NB4 (cell line): ENCODE measurements around the gene TRAPPC3.

Experiments
- DNase-seq: peaks from one replicate; pipeline ENCODE4 v3.0.0; 2010; ENCODE audit warnings: low read depth
- H3K4me3 ChIP-seq: one replicate; pipeline ENCODE4 v1.5.1; 2011; ENCODE audit warnings: mild to moderate bottlenecking, low read depth, low read length, moderate library complexity
- CTCF ChIP-seq: IDR thresholded peaks from one replicate; pipeline ENCODE4 v1.5.1; 2012; ENCODE audit warnings: low read depth, low read length
- MAX ChIP-seq: IDR thresholded peaks from 2 replicates; pipeline ENCODE4 v1.6.1; 2011; ENCODE audit warnings: low read depth, low read length
- MYC ChIP-seq: IDR thresholded peaks from 2 replicates; pipeline ENCODE4 v1.6.1; 2011; ENCODE audit warnings: low read depth, low read length
- POLR2A ChIP-seq: IDR thresholded peaks from 2 replicates; pipeline ENCODE4 v1.6.1; 2011; ENCODE audit warnings: mild to moderate bottlenecking; ENCODE audit not compliant: insufficient read length; ENCODE audit errors: extremely low read depth

The TRAPPC3 gene

GRCh38 chr1:36092166-36092797 lies 57.0 kb downstream of the TRAPPC3 start:
- DNase-seq, result no peak
- TF ChIP-seq MYC (no peak), CTCF (no peak), MAX (no peak), POLR2A (no peak)
- H3K4me3 ChIP-seq, result no peak overlapping the region

GRCh38 chr1:36091698-36092097 lies 57.6 kb downstream of the TRAPPC3 start:
- TF ChIP-seq MAX (no peak), CTCF (no peak), POLR2A (no peak), MYC (no peak)
- H3K4me3 ChIP-seq, result no peak overlapping the region
- no peak for DNase-seq

- H3K4me3 ChIP-seq, result no peak overlapping the region
- DNase-seq, result no peak
- TF ChIP-seq MAX (no peak), POLR2A (no peak), CTCF (no peak), MYC (no peak)
Observed at GRCh38 chr1:36091141-36091540, 58.1 kb downstream of the TRAPPC3 start.

GRCh38 chr1:36089393-36090121 lies 59.7 kb downstream of the TRAPPC3 start:
- peak; percentile 26 for DNase-seq
- H3K4me3 ChIP-seq, result peak overlapping the region; percentile 85
- no peak for TF ChIP-seq CTCF
- no peak for TF ChIP-seq MYC
- no peak for TF ChIP-seq MAX
- TF ChIP-seq POLR2A, result no peak

- TF ChIP-seq POLR2A (peak; percentile 82), CTCF (peak; percentile 77), MYC (peak; percentile 81), MAX (peak; percentile 80)
- peak within 1 kb of the TSS; percentile 85 for H3K4me3 ChIP-seq
- peak; percentile 92 for DNase-seq
Observed at GRCh38 chr1:36088577-36089392, 60.5 kb downstream of the TRAPPC3 start, which contains the start of gene ADPRS. TSS of gene ADPRS (plus strand) at chr1:36088892. CDS start at chr1:36088905, 13 bp downstream.
